ENCODE measurements around the gene OGT. TPM values are rescaled to one million over a fixed set of nuclear protein-coding genes. Genes with fewer than 3 reads are reported as not detected.

The OGT gene
- polyA plus RNA-seq, 3 donors: 11.7 to 310 (median 14.0) TPM

DNA sequence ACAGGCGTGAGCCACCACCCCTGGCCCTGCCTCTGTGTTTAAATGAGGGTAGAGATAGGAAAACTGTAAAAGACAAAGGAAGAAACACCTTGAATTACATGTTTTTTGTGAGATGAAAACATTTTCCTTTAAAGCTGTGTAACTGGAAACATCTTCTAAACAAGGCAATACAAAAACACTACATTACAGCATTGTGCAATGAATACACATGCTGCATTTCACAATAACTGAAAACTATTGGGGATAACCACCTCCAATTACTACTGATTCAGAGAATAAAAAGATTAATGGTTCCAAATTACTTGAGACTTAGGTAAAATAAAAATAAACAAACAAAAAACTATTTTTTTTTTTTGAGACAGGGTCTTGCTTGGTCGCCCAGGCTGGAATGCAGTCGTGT lies 7.6 kb upstream of the OGT start:
- H3K27me3 ChIP-seq (ENCODE audit: control insufficient read depth in 2 of 2, insufficient read depth in 2 of 2, low read length in 2 of 2): no peaks in the 10 kb centered on the region
- no peaks in the 10 kb centered on the region for H3K36me3 ChIP-seq (replicated peaks in 1 of 2; ENCODE audit: control insufficient read depth in 1 of 2, insufficient read depth in 2 of 2, low read length in 2 of 2)
- no peak overlapping the region for H3K4me3 ChIP-seq (replicated peaks in 1 of 3; ENCODE audit: low read depth in 2 of 3, low read length in 3 of 3)
- intact Hi-C loops (cut with micrococcal nuclease): no loop called here
- H2AFZ ChIP-seq (ENCODE audit: insufficient read depth, low read depth, low read length, poor library complexity, severe bottlenecking): no peak overlapping the region
- H3K79me2 ChIP-seq (ENCODE audit: insufficient read depth, low read length): no peaks in the 10 kb centered on the region
- no peak overlapping the region for H3K9ac ChIP-seq (ENCODE audit: insufficient read depth, low read length, poor library complexity, severe bottlenecking)
- peak overlapping the region in 1 of 7 donors; percentile 69 for H3K27ac Mint-ChIP-seq
- TF ChIP-seq, protein P1, sequence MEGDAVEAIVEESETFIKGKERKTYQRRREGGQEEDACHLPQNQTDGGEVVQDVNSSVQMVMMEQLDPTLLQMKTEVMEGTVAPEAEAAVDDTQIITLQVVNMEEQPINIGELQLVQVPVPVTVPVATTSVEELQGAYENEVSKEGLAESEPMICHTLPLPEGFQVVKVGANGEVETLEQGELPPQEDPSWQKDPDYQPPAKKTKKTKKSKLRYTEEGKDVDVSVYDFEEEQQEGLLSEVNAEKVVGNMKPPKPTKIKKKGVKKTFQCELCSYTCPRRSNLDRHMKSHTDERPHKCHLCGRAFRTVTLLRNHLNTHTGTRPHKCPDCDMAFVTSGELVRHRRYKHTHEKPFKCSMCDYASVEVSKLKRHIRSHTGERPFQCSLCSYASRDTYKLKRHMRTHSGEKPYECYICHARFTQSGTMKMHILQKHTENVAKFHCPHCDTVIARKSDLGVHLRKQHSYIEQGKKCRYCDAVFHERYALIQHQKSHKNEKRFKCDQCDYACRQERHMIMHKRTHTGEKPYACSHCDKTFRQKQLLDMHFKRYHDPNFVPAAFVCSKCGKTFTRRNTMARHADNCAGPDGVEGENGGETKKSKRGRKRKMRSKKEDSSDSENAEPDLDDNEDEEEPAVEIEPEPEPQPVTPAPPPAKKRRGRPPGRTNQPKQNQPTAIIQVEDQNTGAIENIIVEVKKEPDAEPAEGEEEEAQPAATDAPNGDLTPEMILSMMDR (IDR thresholded peaks at IDR 0.05): no peak
- no peak overlapping the region for H3K4me3 Mint-ChIP-seq
- no peaks in the 10 kb centered on the region for H4K20me1 ChIP-seq (ENCODE audit: insufficient read depth, low read length)
- H3K4me2 ChIP-seq (replicated peaks; ENCODE audit: extremely low read depth, low read length, poor library complexity, severe bottlenecking): no peak overlapping the region
- H3K9me3 ChIP-seq (replicated peaks in 1 of 2; ENCODE audit: control insufficient read depth in 1 of 2, insufficient read depth in 1 of 2, low read length in 2 of 2): no peaks in the 10 kb centered on the region
- H3K27ac ChIP-seq (ENCODE audit: low read depth in 1 of 2, low read length in 2 of 2): no peak overlapping the region
- DNase-seq: no peak
- H3K36me3 Mint-ChIP-seq: no peaks in the 10 kb centered on the region
- H3K27me3 Mint-ChIP-seq (ENCODE audit: low read depth in 3 of 3): no peaks in the 10 kb centered on the region
- H3K4me1 ChIP-seq (ENCODE audit: control insufficient read depth in 1 of 2, insufficient read depth in 2 of 2, low read length in 2 of 2): peaks cover 2 to 8% of the 10 kb centered on the region in 2 donors
- 80% methylated on average over 2 of the region's 3 CpGs for WGBS (ENCODE audit: insufficient coverage)
- peaks cover 2% of the 10 kb centered on the region for H3K4me1 Mint-ChIP-seq
- H3K9me3 Mint-ChIP-seq: peaks cover 0 to 14% (median 8%) of the 10 kb centered on the region in 7 donors

- peak; percentile 71 to 88 (median 72) for DNase-seq
- Mint-ChIP-seq H3K36me3 (peaks cover 3 to 4% of the 10 kb centered on the region in 2 donors), H3K4me3 (peak overlapping the region; percentile 86 to 96), H3K27ac (peak overlapping the region; percentile 93 to 97 (median 93)), H3K9me3 (peaks cover 0 to 34% (median 18%) of the 10 kb centered on the region in 7 donors), H3K4me1 (peaks cover 19% of the 10 kb centered on the region), H3K27me3 (ENCODE audit: low read depth in 3 of 3) (peaks cover 0 to 10% (median 0%) of the 10 kb centered on the region in 3 donors)
- peak overlapping the region; percentile 89 to 98 for H3K27ac ChIP-seq (ENCODE audit: low read depth in 1 of 2, low read length in 2 of 2)
- WGBS (ENCODE audit: insufficient coverage): 0% methylated on average over 17 of the region's 25 CpGs
- H4K20me1 ChIP-seq (ENCODE audit: insufficient read depth, low read length): peaks cover 24% of the 10 kb centered on the region
- peaks cover 43% of the 10 kb centered on the region for H3K79me2 ChIP-seq (ENCODE audit: insufficient read depth, low read length)
- H3K36me3 ChIP-seq (replicated peaks in 1 of 2; ENCODE audit: control insufficient read depth in 1 of 2, insufficient read depth in 2 of 2, low read length in 2 of 2): no peaks in the 10 kb centered on the region
- H3K4me3 ChIP-seq (replicated peaks in 1 of 3; ENCODE audit: low read depth in 2 of 3, low read length in 3 of 3): peak overlapping the region; percentile 59 to 95 (median 79)
- intact Hi-C loops (cut with micrococcal nuclease): no loop called here
- peaks cover 0 to 5% of the 10 kb centered on the region in 2 donors for H3K9me3 ChIP-seq (replicated peaks in 1 of 2; ENCODE audit: control insufficient read depth in 1 of 2, insufficient read depth in 1 of 2, low read length in 2 of 2)
- TF ChIP-seq, protein P1 (IDR thresholded peaks at IDR 0.05): no peak
- peaks cover 20 to 27% of the 10 kb centered on the region in 2 donors for H3K4me1 ChIP-seq (ENCODE audit: control insufficient read depth in 1 of 2, insufficient read depth in 2 of 2, low read length in 2 of 2)
- peak overlapping the region; percentile 66 for H3K4me2 ChIP-seq (replicated peaks; ENCODE audit: extremely low read depth, low read length, poor library complexity, severe bottlenecking)
- H3K9ac ChIP-seq (ENCODE audit: insufficient read depth, low read length, poor library complexity, severe bottlenecking): peak overlapping the region; percentile 82
- no peaks in the 10 kb centered on the region for H3K27me3 ChIP-seq (ENCODE audit: control insufficient read depth in 2 of 2, insufficient read depth in 2 of 2, low read length in 2 of 2)
- peak overlapping the region; percentile 53 for H2AFZ ChIP-seq (ENCODE audit: insufficient read depth, low read depth, low read length, poor library complexity, severe bottlenecking)
Observed at GRCh38 chrX:71532078-71532752, 689 bp upstream of the OGT start.
